GM12878 (cell line): Measurements from ENCODE around the gene R3HDM1.

Source experiments
- CEBPZ ChIP-seq: fragments of 150-350 bp; IDR thresholded peaks from 2 replicates; pipeline ENCODE4 v1.6.1; 2016; ENCODE audit warnings: low read depth, low read length
- EP300 ChIP-seq, 2 experiments: fragments of 150-350 bp in 1 of 2; IDR thresholded peaks; 2 replicates each; pipeline ENCODE4 v1.6.1; 2011 to 2012; ENCODE audit warnings: low read depth in 2 of 2, low read length in 2 of 2, borderline replicate concordance in 1 of 2, improper control_type of control experiment in 1 of 2, inconsistent platforms in 1 of 2; ENCODE audit not compliant: control insufficient read depth in 1 of 2
- GABPA ChIP-seq: IDR thresholded peaks from 2 replicates; pipeline ENCODE4 v1.6.1; 2014; ENCODE audit warnings: antibody characterized with exemption, low read depth, mild to moderate bottlenecking, inconsistent platforms
- HDAC2 ChIP-seq: fragments of 200-600 bp; sonication (generic); IDR thresholded peaks from 2 replicates; pipeline ENCODE4 v1.6.1; 2017
- MYC ChIP-seq: IDR thresholded peaks from 2 replicates; pipeline ENCODE4 v1.6.1; 2011; ENCODE audit warnings: mild to moderate bottlenecking, low read length, moderate library complexity, inconsistent platforms; ENCODE audit not compliant: insufficient read depth, insufficient replicate concordance, insufficient read length, severe bottlenecking
- PKNOX1 ChIP-seq: fragments of 450-650 bp; IDR thresholded peaks from 2 replicates; pipeline ENCODE4 v1.6.1; 2016; ENCODE audit warnings: mild to moderate bottlenecking
- POLR2AphosphoS2 ChIP-seq: IDR thresholded peaks from 2 replicates; pipeline ENCODE4 v1.6.1; 2011; ENCODE audit warnings: low read depth, mild to moderate bottlenecking, low read length, improper control_type of control experiment, moderate library complexity
- RFX5 ChIP-seq: IDR thresholded peaks from 2 replicates; pipeline ENCODE4 v1.6.1; 2011; ENCODE audit warnings: low read depth, low read length, improper control_type of control experiment
- ZNF24 ChIP-seq: fragments of 450-650 bp; IDR thresholded peaks from 2 replicates; pipeline ENCODE4 v1.6.1; 2017; ENCODE audit warnings: antibody characterized with exemption, mild to moderate bottlenecking

DNA sequence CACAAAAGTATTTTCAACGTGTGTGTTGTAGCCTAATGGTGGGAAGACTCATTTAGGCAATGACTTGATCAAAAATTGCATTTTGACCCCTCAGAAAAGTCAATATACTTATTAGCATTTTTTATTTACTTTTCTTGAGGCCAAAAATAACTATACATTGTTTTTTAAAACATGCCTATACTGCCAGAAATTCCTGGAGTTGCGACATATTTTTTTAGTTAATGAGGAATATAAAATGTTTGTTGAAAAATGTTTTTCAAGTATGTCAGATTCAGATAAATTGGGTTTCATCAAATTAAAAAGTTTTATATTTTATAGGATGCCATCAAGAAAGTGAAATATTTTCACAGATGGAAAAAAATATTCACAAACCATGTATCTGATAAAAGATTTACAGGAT is 39.6 kb downstream of the R3HDM1 start:
- no peak for TF ChIP-seq EP300 (IDR thresholded peaks at IDR 0.05; ENCODE audit: borderline replicate concordance in 1 of 2, control insufficient read depth in 1 of 2, low read depth in 2 of 2, low read length in 2 of 2)
- TF ChIP-seq RFX5 = no peak
- TF ChIP-seq ZNF24 = no peak
- no peak for TF ChIP-seq CEBPZ
- no peak for TF ChIP-seq GABPA
- no peak for TF ChIP-seq PKNOX1
- TF ChIP-seq HDAC2 = no peak
- no peak for TF ChIP-seq POLR2AphosphoS2
- TF ChIP-seq MYC = no peak
